Inflammatory macrophage (primary cell): ENCODE results near the gene RPS6KL1.

ENCODE experiments used
- DNase-seq, 2 donors: peaks; one replicate each; pipeline ENCODE4 v3.0.0-alpha.2; 2020 to 2022
- total RNA-seq, 18 experiments: gene quantifications; one replicate each; lab custom pipeline; 2026; ENCODE audit warnings: mixed read lengths in 6 of 18, inconsistent platforms in 2 of 18; lab: John Stamatoyannopoulos, UW

RPS6KL1 gene, protein sequence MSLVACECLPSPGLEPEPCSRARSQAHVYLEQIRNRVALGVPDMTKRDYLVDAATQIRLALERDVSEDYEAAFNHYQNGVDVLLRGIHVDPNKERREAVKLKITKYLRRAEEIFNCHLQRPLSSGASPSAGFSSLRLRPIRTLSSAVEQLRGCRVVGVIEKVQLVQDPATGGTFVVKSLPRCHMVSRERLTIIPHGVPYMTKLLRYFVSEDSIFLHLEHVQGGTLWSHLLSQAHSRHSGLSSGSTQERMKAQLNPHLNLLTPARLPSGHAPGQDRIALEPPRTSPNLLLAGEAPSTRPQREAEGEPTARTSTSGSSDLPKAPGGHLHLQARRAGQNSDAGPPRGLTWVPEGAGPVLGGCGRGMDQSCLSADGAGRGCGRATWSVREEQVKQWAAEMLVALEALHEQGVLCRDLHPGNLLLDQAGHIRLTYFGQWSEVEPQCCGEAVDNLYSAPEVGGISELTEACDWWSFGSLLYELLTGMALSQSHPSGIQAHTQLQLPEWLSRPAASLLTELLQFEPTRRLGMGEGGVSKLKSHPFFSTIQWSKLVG
- total RNA-seq, result 0.29 to 9.5 (median 3.7) reads per million in 18 experiments

DNA sequence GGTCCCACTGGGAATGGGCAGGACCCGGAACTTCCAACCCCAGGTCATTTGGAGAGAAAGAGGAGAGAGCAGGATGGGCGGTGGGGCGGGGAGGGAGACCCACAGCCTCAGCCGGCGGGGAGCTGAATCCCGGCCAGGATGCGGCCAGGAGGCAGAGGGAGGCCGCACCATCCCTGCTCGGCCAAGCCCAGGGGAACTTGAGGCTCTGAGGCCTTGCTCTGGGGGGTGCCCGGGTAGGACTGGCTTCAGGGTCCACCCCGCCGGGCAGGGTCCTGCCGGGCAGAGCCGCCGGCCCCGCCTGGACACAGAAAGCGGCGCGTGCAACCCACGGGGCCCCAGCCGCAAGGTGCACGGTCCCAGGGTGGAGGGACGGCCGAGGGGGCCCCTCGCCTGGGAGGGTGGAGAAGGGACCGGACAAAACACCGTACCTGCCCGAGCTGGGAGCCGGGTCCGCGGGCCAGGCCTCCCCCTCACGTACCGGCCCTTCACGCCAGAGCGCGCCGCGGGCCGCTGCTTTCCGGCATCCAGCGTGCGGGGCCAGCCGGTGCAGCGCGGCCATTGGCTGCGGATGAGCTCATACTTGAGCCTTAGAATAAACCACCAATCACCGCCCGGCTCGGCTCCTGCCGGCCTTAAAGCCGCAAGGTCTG is at the start of gene RPS6KL1:
Gene RPS6KL1, minus strand, starts transcription at position 509 of the 650 bp plus-strand sequence. CDS start 1,719 bp downstream, outside the sequence.
- peak; percentile 62 to 88 for DNase-seq

DNA sequence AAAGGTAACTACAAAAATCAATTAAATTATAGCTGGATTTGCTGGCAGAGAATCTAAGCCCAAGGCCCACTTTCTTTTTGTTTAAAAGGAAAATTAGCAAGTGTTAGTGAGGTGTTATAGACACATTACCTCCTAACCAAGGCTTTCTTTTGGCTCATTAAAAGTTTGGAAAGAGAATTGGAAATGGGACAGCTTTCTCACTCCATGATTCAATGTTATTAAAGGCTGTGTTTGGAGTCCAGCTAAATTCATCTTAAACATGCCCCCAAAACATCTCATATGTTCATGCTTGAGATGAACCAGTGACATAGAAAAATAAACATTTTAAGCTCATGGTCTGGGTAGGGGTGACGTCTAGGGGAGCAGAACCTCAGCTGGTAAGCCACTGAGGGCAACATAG is 45.8 kb upstream of the RPS6KL1 start:
- no peak for DNase-seq

DNA sequence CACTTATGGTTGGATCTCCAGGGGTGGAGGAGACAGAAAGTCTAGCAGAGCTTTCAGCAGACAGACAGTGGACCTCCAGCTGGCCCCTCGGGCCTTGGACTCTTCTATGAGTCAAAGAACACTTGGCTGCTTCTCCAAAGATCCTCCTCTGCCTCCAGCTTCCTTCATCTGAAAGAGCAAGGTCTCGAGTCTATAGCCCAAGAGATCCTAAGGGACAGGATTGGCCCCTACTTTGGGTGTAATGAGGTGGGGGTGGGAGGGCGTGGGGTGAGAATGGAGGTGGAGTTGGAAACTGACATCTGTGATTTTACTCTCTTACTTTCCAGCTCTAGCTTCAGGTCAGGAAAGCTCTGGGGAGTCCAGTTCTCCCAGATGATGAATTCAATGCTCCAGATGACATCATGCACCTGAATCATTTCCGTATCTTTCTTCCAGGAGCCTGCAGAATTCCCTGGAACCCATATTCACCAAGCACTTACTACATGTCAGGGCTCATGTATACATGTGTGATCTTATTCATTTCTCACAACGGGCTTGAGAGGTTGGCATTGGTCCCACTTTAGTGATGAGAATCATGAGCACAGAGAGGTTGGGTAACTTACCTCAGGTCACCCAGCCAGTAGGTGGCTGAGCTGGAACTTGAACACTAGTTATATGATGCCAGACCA is 42.6 kb upstream of the RPS6KL1 start:
- no peak for DNase-seq

DNA sequence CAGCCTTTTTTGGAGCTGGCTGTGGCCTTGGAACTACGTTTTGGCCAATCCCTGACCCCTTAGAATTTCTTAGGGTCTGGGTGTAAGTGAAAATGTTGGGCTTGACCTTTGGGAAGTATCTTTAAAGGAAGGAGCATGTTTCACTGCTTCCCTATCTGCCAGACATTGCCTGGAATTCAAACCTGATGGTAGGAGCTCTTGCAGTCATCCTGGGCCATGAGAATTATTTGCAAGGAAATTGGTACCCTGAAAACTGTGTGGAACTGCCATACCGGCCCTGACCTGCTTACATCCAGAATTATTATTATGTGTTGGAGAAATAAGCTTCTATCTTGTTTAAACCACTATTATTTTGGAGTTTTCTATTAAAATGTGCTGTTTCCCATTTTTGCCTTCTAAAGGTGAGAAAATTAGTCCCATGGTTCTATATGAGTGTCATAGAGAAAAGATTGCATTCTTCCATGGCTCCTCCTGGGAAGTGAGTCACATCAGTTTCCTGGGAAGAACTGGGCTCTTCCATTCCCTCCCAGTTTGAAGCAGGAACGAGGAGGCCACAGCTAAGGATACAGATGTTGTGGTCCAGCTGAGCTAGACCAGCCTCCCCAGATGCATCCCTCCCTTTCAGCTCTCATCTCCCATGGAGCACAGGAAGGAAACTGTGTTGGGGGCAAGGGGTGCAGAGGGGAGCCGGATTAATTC is 41.9 kb upstream of the RPS6KL1 start:
- DNase-seq, result no peak

DNA sequence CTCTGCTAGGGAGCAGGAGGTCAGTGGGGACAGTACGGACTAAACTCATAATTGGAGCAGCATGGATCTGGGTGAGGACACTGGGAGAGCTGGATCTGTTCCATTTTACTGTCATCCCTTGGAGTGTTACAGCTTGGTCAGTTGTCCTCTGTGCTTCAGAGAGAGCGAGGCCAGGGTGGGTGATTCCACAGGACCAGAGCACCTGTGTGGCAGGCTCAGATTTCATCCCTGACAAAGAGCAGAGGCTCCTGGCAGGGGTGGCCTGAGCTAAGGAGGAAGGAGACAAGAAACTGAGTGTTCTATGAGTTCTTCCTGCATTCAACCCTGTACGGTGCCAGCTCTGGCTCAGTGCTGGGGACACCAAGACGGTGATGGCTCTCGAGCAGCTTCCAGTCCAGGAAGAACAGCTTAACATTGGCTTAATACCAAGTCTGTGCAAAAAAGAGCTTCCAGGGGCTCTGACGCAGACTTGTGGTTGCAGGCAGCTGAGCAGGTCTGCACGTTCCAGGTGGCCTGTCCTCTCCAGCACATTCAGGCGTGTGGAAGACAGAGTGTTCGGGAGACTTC is 40.7 kb upstream of the RPS6KL1 start:
- no peak for DNase-seq

DNA sequence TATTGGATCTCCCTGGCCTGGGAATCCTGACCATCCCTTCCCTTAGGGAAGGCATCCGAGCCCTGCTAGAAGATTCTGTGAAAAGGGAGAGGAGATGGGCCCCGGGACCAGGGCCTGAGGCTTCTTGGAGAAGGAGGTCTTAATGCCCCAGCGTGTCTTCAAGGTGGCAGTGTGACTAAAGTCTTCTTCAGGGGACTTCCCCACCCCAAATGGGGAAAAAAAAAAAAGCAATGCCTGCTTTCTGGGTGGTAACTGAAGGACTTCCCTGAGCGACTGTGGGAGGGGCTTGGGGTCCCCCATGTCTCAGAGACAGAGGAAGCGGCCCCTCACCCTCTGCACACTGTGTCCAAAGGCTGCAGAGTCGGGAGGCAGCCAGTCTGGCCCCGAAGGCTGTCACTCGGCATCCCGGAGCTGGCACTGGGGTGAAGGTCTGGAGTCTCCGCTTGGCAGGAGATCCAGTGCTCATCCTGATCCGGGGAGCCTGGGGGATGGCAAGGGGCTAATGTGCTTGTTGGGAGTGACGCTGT is 40.2 kb upstream of the RPS6KL1 start:
- no peak for DNase-seq

DNA sequence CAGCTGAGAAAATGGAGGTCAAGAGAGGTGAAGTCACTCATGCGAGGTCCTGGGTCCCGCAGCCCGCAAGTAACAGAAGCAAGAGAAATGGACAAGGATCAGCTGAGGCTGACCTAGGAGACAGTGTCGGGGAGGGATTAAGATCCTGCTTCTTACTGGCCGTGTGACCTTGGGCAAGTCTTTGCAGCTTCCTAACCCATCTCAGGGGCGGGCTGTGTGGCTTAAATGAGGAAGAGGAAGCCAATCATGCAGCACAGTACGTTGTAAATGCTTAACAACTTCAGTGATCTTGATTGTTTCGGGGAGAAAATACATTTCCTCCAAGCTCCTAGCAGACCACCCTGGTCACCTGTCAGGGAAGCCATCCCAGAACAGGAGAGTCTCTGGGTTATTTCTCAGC is 39.4 kb upstream of the RPS6KL1 start:
- DNase-seq, result peak; percentile 90 to 96

DNA sequence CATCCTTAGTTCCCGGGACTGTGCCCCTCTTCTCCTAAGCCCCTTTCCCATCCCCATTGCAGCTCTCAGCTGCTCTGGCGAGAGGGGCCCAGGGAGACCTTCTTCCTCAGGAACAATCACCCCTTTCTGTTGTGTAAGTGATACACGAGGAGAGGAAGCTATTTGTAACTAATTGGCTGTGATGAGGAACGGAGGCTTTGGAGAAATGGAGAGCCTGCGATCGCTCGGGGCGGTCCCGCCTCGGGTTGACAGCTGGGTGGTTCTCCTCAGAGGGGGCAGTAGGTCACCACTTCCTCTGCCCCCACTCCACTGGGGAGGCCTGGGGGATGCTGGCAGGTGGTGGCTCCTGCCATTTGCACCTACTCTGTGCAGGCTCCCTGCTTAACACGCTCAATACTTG is 39.0 kb upstream of the RPS6KL1 start:
- peak; percentile 70 to 76 for DNase-seq

DNA sequence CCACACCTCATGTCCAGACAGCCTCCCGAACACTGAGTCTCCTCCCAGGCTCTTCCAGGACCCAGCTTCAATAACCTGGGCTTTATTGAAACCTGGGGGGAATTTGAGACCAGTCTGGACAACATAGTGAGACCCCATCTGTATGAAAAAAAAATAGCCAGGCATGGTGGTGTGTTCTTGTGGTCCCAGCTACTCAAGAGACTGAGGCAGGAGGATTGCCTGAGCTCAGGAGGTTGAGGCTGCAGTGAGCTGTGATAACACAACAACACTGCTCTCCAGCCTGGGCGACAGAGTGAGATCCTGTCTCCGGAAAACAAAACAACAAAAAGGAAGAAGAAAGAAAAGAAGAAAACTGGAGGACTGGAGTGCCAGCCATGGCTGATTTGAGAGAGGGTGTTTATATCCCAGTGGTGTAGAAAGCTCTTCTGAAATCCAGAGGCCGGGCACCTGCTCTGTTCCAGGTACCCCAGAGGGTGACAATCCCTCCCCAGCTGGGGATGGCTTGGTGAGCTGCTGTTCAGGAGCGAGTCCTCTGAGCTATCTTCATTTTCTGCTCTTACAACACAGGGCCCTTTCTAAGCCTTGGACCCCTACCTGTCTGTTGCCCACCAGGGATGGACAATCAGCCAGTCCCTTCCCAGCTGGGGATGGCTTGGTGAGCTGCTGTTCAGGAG is 38.3 kb upstream of the RPS6KL1 start:
- DNase-seq, result no peak

DNA sequence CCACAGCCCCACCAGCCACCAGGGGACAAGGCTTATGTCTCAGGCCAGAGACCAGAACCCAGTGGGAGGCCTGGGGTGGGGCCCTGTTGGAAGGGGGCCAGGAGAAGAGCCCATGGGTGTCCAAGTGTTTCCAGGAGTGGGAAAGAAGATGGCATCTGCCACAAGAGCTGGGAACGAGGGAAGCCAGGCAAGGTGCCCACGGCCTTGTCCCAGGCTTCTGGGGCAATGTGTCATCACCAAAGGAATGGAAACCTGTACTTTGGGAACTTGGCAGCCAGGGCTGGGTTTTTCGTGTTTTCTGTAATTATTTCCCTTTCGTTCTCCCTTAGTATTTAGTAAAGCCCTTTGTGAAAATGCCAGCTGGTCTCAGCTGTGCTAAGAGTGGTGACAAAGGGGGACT is 37.7 kb upstream of the RPS6KL1 start:
- no peak for DNase-seq

DNA sequence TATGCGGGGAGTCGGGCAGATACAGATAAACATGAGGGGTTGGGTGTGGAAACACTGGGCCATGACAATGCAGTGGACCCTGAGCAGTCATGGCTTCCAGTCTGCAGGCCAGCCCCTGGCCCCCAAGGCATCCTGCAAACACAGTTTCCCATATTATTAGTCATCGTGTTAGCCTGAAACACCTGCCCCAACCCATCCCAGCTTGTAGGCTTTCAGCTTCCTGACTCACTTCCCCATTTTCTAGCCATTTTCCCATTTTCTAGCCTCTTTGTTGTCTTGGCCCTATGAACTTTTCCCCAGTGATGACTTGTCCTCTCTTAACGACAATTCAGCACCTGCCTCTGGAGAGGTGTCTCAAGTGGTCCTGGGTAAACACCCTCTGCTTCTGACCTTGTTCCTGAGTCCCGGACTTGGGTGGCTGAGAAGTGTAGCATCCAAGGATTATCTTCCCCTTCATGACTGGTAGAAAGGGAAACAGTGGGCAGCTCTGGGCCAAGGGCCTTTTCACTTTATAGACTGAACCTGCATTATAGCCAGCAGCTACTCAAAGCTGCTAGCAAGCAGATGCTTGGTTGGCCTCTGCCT is 36.6 kb upstream of the RPS6KL1 start:
- peak; percentile 12 to 28 for DNase-seq

DNA sequence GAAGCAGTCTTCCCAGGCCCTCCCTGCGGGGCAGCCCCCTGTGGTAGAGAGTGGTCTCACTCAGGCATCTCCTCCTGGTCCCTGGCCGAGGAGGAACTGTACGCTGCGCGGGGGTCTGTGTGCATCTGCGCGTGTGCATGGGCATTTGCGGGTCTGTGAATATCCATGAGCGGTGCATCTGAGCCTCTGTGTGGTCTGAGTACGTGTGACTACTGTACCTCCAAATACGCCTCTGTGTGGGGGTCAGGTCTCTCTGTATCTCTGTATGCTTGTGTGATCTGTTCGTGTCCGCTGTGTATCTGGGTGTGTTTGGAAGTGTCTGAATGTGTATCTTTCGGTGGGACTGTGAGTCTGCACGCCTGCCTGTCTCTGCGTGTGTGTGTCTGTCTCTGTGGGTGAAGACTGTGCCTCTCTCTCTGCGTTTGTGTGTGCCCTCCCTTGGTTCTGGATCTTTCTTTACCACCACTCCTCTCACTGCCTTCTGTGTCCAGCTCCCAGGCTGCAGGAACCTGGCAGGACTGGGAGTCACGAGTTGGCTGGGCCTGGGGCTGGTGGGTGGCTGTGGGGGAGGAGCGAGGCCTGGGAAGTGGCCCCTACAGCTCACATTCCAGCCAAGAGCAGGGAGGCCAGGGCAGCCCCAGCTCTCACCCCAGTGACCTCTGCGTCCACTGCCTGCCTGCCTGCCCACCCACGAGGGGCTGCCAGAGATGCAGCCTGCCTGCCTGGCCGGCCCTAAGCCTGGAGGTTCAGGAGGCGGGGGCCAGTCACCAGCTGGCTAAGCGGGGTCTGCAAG is 33.4 kb upstream of the RPS6KL1 start:
- DNase-seq, result no peak

DNA sequence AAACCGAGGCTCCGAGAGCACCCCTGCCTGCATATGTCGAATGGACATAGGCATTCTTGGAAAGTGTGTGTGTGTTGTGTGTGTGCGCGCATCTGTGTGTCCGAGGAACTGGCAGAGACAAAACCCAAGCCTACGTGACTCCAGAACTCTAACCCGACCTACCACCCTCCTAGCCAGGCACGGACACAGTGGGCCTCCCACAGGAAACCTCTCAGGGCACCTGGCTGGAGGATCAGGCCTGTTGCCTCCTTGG is 32.9 kb upstream of the RPS6KL1 start:
- no peak for DNase-seq

DNA sequence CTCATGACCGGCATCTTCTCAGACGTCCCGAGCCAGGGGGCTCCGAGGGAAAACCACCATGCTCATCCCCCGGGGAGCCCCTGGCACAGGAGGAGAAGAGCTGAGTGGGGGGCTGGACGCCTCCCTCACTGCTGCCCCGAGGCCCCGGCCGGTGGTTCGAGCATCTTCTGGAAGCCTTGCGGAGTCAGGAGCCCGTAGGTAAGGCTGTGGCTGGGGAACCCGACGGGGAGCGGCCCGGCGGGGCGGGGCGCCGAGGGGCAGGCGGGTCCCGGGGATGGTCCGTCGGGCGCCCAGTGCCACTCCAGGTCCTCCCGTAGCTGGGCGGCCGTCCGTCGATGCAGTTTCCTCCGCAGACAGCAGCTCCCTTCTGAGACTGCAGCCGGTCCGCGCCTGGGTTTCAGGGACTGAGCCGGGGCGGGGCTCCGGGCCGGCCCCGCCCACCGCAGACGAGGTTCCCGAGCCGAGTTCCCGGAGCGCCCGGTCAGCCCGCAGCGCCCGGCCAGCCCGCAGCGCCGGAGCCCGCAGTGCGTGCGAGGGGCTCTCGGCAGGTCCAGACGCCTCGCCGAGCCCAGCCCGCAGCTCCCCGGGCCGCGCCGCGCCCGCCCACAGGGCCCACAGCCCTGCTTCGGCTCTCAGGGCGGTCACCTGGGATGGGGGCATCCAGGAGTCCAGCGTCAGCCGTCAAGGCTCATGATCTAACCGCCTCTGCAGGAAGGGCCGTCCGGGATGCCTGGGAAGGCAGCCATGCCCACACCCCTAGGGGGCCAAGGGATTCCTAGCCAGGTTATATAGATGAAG is 32.4 kb upstream of the RPS6KL1 start, which contains the start of gene PGF:
Gene PGF, minus strand, starts transcription at position 369 of the 798 bp plus-strand sequence. Its CDS starts 355 bp downstream, at position 14.
- peak; percentile 44 to 71 for DNase-seq

DNA sequence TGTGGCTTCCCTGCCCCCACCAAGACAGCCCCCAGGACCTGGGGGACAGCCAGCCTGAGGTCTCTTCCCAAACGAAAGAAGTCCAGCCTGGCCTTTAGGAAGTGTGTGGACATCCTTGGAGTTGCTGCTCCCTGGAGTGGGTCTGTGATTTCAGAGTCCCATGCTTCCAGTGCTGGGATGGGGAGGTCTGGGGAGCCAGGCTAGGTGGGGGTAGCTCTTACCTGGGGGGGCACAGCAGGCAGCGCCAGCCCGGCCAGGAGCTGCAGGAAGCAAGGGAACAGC is 31.8 kb upstream of the RPS6KL1 start:
- DNase-seq, result no peak

DNA sequence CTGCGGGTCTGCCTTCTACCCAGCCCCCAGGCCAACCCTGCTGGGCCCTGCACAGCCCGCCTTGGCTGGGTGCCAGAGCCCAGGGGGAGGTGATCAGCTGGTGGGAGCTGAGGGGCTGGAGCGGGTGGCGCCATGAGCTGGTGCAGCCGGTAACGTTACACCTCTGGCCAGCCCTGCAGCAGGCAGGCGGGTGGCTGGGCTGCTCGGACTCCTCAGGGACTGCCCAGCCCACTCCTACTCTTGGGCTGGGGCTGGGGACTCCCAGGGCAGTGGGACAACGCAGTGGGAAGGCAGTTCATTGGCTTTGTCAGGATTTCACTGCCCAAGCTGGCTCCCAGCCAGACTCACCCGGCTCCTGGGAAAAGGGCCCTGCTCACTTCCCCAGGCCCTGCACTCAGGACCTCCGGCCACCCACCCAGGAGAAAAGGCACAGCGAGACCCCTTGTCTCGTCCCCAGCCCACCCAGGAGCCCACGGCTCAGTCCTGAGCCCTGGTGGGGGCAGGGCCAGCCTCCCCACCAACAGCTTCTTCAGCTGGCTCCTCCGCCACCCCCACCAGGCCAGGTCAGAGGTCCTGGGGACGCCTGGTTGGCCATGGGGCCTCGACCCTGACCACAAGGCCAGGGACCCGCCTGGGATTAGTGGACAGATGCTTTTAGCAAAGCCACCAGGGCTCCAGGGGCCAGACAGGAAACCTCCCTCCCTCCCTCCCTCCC is 31.3 kb upstream of the RPS6KL1 start:
- DNase-seq, result no peak

DNA sequence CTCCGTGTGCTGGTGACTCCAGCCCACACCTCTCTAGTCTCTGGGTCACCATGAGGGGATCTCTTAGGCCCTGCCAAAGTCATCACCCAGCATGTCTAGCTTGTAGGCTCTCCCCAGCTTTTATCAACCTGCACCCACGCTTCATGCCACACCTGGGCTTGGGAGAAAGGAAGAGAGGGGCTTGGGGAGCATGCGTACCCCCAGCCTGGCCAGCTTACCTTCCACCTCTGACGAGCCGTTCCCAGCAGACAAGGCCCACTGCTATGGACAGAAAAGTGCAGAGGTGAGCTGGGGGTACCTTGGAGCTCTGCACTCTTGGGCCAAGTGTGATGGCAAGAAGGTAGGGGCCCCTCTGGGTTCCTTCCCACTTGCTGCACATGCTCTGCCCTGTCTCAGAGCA is 30.6 kb upstream of the RPS6KL1 start:
- no peak for DNase-seq

DNA sequence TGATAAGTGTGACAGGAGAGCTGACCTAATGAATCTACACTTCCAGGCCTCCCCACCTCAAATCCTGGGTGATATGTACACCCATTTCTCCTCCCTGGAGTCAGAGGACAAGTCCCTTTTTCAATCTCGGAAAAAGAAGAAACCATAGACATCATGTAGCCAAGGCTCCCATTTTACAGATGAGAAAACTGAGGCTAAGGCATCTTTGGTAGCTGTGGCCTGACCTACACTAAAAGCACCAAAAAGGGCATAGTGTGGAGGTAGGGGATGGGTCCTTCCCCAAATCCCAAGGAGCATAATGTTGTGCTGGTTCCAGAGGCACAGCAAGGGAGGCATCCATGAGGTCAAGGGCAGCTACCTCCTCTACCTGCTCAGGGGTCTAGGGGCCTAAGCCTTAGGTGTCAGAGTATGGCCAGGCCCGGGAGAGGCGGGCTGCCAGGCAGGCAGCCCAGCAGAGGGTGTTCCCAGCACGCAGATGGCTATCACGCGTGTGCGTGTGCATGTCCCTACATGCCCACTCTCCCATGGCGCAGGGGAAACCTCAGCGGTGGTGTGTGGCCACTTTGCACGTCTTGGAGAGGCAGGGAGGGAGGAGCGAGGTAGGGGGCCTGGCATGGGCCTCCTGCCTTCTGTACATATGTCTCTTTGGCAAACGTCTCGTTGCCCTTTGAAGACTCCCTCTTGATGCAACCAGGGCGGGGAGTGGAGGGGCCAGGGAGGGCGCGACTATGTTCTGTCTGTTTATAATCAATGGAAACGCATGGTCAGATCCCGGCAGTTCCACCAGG is 29.8 kb upstream of the RPS6KL1 start:
- DNase-seq, result no peak
